Measurements from ENCODE around the gene SCP2D1.

- TF ChIP-seq CTCF (IDR thresholded peaks at IDR 0.05) = no peak
- TF ChIP-seq POLR2A (IDR thresholded peaks at IDR 0.05) = no peak
Measured at GRCh38 chr20:18847226-18847755, 33.7 kb downstream of the SCP2D1 start.
